OCI-LY1 (cell line): ENCODE results near the gene MUC12.

ENCODE experiments used
- EZH2 ChIP-seq: fragments of 200-600 bp; sonication (generic), shearing (Covaris generic); IDR thresholded peaks from 2 replicates; pipeline ENCODE4 v1.8.0; 2017; ENCODE audit warnings: borderline replicate concordance, mixed run types, mild to moderate bottlenecking, antibody characterized with exemption, low read length, moderate library complexity, mixed read lengths
- TF ChIP-seq, protein P1 (sequence below): fragments of 200-600 bp; sonication (generic), shearing (Covaris generic); IDR thresholded peaks from 2 replicates; pipeline ENCODE4 v1.5.1; 2017; ENCODE audit warnings: mild to moderate bottlenecking, antibody characterized with exemption, low read length, moderate library complexity, mixed read lengths

- TF ChIP-seq, protein P1, sequence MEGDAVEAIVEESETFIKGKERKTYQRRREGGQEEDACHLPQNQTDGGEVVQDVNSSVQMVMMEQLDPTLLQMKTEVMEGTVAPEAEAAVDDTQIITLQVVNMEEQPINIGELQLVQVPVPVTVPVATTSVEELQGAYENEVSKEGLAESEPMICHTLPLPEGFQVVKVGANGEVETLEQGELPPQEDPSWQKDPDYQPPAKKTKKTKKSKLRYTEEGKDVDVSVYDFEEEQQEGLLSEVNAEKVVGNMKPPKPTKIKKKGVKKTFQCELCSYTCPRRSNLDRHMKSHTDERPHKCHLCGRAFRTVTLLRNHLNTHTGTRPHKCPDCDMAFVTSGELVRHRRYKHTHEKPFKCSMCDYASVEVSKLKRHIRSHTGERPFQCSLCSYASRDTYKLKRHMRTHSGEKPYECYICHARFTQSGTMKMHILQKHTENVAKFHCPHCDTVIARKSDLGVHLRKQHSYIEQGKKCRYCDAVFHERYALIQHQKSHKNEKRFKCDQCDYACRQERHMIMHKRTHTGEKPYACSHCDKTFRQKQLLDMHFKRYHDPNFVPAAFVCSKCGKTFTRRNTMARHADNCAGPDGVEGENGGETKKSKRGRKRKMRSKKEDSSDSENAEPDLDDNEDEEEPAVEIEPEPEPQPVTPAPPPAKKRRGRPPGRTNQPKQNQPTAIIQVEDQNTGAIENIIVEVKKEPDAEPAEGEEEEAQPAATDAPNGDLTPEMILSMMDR: no peak
- no peak for TF ChIP-seq EZH2
Measured at GRCh38 chr7:101020444-101020843, 51.1 kb downstream of the MUC12 start.
